Measurements from ENCODE around the gene MYLK.
A peak's percentile ranks its signal among the peaks of the same experiment; 100 is the strongest.
"Not testable (repeated sequence)": the region's sequence is repeated elsewhere in the genome, so short reads cannot be mapped to it uniquely, and the experiment has no call there.

Gene MYLK

DNA sequence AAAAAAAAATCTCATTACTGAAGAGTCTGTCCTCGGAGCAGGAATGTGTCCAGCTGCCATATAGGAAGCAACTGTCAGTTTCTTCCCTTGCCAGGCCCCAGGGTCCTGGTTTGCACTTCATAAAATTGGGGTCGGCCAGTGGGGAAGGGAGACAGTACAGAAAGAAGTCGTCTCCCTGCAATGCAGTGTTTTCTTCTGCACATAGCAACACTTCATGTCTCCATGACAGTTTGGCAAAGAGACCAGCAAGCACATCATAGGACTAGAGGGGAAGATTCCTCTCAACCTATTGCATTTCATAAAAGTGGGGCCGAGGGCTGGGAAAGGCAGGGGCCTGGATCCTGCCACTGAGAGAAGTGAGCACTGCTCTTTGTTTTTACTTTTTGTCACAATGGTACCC is 161.1 kb downstream of the MYLK start:
- DNase-seq (ENCODE audit: low read depth): no peak

DNA sequence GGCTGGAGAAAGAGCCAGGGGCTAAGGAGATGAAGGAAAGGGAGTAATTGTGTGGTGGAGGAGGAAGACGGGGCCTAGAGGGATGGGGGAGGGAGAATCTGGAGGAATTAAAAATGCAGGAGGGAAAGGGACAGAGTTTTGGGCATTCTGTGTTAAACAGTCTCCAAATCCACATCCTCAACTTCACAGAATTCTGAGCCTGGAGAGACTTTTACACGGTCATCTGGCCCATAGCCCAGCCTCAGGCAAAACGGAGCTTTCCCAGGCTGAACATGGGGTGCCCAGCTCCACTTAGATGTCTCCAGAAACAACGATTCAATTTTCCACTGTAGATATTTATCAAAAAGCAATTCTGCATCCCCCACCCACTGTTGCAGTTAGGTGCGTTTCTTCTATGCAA is 161.7 kb downstream of the MYLK start:
- DNase-seq (ENCODE audit: low read depth): no peak

DNA sequence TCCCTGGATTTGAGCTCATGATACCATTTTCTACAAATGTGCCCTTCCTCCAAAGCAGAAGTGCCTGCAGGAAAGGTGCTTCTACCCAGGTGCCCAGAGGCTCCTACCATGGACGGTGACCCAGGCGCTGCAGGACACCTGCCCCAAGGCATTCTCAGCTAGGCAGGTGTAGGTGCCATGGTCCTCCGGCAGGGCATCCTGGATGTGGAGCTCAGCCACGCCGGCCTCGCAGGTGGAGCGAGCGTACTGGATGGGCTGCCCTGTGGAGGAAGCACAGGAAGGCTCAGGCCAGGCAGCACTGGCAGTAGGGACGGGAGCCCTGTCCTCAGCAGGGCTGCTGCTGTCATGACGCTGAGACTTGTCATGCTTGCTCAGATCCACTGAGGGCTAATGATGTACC is 162.1 kb downstream of the MYLK start:
- DNase-seq (ENCODE audit: low read depth): no peak

DNA sequence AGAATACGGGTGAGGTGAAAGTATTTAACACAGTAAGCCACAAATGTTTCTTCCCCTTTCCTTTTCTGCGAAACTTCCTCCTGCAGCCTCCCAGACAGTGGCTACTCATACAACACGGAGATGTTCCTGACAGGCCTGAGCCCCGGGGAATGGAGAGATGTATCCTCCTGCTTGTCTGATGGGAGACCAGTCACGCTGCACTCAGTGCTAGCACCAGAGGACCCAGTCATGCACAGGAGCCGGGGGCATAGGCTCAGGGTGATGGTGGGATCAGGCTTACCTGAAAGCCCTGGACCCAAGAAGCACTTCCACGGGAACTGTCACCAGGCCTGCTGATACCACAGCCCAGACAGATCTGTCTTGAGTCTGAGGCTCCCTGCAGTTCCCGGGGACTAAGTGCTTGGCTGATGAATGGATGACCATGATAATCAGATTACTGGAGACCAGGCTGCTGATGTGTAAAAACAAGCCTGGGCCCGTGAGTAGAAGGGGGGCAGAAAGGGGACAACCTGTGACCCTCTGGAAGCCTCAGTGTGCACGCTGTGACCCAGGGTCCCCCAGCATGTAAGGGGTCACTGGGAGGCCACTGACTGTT is 162.9 kb downstream of the MYLK start:
- DNase-seq (ENCODE audit: low read depth): not testable (repeated sequence)

DNA sequence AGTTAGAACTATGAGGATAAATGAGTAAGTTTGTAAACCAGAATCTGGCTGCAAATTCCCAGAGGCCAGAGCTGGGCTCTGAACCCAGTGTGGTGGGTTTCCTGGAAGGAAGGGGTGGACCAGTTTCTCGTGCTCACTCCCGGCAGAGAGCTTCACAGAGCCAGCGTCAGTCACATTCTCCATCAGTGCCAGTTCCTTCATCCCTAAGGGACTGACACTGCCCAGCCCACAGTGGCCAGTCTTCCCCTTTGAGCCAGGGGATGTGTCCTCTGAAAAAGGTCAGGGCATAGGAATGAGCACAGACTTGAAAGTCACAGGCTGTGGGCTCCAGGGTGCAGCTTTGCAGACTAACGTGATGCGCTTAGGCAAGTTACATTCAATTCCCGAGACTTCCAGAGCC is 163.5 kb downstream of the MYLK start:
- DNase-seq (ENCODE audit: low read depth): no peak

DNA sequence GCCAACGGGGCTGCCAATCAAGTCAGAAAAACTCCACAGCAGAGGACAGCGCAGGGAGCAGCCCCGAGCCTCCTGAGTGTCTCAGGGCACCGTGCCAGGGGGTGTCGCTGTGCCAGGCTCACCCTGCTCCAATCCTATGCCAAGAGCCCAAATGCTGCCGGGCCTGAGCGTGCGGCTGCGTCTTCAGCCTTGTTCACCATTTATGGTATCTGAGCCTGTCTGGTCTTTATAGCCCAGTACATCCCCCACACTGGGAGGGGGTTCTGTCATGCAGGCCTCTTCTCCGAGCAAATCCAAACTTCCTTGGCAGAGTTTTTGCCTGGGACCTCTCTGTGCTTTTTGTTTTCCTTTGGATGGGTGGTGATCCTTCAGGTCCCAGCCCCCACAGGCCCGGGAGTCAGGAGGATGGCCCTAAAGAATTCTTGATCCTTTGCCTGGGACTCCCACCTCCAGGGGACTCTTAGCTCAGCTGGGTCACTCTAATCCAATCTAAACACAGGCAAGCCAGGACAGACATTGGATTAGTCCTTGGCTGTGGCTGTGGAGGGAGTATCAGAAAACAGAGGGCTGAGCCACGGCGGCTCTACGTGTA is 164.2 kb downstream of the MYLK start:
- DNase-seq (ENCODE audit: low read depth): no peak

DNA sequence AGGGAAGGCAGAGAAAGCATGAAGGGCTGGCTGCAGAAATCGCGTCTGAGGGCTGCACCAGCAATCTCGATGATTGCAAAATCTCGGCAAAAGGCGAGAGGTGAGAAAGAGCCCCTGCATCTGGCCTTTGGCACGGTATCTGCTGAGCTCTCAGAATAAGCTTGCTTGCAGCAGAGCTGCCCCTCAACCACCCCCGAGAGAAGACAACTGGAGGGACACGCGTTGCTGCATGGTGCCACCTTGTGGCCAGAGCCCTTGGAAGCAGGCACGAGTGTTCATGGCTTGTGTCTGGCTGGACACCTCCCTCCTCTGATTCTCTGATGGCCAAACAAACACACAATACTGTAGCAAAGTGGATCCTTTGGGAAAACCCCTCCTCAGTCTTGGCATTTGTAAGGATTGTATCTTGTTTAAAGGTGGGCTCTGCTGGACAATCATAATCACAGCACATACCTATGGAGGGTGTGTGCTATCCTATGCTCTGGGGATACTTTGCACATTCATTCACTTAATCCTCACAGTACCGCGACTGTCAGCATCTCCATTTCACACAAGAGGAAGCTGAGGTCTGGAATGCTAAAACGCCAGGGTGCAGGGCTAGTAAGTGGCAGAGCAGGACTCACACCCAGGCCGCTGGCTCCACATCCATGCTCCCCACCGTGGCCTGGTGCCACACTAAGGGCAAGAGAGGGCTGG is 164.9 kb downstream of the MYLK start:
- DNase-seq (ENCODE audit: low read depth): peak; percentile 17

DNA sequence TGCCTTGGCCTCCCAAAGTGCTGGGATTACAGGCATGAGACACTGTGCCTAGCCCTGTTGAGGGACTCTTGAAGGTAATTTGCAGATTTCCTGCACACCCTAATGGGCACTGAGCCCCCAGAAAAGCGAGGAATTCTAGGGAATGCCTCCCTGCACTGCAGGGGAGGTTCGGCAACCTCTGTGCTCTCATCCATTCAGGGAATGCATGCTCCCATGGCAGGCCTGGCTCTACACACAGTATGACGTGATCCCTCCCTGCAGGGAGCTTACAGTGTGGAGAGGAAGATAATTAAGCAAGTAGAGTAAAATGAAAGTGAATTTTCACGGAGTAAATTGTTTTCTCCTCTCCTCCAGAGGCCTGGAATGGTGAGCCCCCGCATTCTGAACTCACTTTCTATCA is 166.0 kb downstream of the MYLK start:
- no peak for DNase-seq (ENCODE audit: low read depth)

DNA sequence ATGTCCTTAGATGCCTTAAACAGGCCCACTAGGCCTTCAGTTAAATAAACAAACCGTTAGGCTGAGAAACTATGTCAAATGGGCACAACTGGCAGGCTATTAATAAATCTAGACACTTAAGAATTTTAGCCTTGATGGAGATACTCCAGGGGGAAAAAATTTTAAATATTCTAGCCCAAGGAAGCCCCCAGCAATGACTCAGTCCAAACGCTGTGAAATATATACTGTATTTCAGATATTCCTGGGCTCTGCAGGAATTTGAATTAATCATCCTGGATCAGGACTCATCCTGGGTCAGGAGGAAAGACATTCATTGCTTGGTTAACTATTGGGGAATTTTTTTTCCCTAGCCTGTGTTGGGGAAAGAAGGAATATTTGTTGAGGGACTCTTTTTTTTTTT is 166.7 kb downstream of the MYLK start:
- DNase-seq (ENCODE audit: low read depth): not testable (repeated sequence)

DNA sequence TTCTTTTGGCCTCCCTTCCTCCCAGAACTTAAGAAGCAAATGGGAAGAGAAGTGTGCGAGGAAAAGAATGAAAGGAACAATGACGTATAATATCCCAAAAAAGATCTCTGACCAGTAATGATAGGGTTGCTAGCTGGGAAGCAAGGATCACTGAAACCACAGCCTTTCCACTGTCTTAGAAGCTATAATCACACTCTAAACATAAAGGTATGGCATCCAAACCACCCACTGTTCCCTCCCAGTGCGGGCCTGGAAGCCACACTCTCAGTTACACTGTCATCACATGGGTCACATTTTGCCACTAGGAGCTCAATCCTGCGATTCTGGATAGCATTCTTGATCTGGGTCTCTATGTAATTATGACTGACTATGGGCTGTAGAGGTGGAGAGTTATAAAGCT is 167.7 kb downstream of the MYLK start:
- DNase-seq (ENCODE audit: low read depth): no peak

DNA sequence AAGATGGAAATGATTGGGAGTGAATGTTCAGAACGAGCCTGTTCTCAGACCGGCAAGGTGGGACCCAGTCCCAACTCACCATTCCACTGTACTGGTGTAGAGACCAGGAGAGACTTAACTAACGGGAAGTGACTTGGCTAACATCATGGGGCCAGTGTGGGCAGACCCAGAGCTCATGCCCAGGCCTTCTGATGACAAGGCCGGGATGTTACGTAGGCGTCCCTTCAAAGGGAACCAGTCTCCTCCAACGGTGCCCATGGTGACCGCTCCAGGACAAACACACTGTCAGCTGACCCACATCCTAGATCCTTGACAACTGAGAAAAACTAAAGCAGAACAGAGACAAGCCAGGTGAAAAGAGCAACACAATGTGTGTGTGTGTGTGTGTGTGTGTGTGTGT is 170.9 kb downstream of the MYLK start:
- no peak for DNase-seq (ENCODE audit: low read depth)

DNA sequence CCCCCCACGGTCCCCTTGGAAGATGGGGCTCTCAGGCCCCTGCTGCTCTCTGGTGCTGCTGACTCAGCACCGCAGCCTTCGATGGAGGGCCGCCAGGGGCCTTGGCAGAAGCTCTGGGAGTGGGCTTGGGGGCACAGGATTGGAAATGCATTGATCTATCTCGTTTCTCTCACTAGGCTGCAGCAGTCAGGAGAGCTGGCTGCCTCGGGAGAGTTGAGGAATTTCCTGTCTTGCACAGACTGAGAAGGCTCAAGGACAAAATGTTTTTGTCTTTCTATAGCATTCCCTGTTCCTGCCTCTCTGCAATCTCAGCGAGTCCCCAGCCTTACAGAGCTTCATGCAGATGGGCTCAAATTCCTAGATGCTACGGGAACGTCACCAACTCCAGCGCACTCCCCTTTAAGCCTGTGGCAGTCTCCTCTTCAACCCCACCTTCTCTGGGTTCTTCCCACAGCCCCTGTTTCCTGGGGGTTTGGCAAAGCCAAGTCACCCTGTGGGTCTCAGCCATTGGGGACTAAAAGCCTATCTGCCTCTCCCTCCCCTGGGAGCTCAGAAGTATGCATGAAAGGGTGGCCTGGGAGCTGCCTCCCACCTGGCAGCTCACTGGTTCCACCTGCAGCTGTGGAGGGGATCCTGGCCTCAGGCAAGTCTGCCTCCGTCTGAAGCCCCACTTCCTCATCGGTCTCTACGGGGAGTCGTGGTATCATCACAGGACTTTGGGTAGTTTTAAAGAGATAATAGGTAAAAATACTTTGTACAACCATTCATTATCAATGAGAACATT is 171.9 kb downstream of the MYLK start:
- no peak for DNase-seq (ENCODE audit: low read depth)

DNA sequence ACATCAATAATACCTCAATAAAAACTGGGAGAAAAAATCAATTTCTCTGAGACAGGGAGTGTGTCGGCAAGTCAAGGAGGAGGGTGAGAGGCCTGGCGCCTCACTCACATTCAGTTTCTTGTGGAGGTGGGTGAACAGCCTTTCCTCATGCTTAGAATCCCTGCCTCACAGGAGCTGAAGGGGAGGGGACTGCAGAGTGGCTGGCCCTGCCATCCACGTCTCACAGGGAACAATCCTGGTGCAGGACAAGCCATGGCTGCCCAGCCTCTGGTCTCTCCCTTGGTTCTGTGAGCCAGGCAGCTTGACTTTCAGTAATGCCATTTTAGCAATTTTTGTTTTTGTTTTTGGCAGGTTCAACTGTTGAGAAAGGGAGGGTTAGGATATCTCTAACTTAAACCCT is 172.8 kb downstream of the MYLK start:
- DNase-seq (ENCODE audit: low read depth): no peak

DNA sequence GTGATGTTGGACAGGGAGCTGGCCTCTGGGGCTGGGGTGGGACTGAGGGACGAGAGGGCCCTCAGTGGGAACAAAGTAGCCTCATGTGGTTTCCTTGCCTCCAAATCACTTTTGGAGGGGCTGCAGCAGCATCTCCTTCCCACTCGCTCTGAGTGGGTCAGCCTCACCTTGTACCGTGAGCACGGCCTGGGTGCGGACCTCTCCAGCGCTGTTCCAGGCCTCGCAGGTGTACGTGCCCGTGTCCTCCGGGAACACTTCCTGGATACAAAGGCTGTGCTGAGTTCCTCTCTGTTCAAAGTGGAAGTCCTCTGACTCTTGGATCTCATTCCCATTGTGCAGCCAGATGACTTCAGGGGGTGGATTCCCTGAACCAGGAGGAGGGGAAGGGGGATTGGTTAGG is 175.6 kb downstream of the MYLK start:
- DNase-seq (ENCODE audit: low read depth): no peak

DNA sequence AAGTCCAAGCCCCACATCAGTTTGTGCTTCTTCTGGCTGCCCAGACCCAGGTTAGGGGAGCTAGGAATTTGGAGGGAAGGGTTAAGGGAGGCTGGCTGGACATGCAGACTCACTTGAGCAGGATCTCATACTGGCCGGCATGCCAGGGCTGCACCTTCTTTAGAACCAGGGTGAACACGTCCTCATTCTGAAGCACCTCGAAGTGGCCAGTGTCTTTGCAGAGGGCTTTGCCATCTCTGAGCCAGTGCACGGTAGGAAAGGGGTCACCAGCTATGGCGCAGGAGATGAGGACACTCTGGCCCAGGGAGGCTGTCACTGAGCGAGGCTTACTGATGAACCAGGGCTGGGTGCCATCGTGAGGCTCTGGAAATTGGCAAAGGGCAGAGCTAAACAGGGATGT is 176.5 kb downstream of the MYLK start:
- DNase-seq (ENCODE audit: low read depth): not testable (repeated sequence)

DNA sequence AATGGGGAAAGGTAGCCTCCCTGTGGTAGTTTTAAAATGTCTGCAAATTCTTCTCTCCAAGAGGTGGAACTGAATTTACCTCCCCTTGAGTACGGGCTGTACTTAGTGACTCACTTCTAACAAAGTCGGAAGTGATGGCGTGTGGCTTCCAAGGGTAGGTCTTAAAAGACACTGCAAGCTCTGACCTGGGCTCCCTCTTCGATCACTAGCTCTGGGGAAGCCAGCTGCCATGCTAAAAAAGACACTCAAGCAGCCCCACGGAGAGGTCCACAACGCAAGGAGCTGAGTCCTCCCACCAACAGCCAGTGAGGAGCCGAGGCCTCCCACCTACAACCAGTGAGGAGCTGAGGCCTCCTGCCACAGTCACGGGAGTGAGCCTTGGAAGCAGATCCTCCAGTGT is 177.3 kb downstream of the MYLK start:
- DNase-seq (ENCODE audit: low read depth): no peak

DNA sequence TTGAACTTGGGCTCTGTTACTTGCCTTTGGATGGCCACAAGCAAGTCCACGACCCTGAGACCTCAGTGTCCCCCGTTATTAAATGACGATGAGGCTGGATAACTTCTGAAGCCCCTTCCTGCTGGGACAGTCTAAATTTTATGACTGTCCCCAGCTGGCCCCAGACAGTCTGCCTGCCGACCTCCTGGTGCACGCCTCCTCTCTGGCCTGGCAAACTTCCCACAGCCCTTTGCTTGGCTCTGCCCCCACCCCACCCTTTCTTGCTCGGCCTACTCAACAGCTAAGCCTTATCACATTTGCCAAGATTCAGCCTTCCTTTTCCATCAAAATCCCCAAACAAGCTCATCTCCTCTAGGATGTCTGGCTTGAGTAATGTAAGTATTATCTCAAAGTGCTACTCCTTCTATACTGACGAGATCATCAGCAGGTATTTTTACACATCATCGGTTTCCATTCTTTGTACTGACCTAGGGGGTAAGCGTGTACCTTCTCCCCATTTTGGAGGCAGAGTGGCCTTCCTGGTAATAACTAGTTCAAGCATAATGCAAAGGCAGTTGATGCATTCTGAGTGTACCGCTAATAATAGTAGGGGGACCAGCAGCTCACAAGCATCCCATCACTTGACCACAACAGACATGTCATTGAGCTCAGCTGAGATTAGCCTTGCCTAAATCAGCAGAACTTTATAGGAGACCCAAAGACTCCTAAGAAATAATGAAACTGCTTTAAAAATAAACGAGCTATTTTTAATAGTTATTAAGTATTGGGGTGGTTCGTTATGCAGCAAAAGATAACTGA is 178.4 kb downstream of the MYLK start:
- DNase-seq (ENCODE audit: low read depth): no peak

DNA sequence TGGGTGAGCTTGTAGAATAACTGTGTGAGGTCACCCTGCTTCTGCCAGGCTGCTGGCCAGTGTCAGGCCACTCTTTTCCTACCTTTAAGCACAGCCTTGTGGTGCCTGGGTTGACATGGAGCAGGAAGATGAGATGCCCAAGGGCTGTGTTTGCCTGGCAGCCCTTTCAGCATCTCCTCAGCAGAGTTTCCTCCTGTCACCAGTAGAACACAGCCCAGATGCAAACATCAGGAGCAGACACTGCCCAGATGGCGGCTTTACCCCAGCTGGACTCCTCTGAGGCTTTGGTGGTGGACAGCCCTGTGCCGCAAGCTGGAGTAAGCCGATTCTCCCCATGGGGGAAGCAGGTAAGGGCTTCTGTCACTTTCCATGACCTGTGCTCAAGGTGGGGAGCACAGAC is 180.5 kb downstream of the MYLK start:
- DNase-seq (ENCODE audit: low read depth): not testable (repeated sequence)

DNA sequence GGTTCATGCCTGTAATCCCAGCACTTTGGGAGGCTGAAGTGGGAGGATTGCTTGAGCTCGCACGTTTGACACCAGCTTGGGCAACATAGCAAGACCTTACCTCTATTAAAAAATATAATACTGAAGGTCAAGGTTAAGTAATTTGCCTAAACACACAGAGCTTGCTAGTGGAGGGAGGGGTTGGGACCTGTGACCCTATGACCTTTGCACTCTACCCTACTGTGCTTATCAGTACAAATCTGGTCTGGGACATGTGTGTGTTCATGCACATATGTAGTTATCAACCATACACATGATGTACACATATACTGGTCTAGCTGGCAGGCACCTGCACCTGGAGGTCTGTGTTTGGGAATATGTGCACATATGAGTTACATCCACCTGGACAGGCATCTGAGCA is 181.4 kb downstream of the MYLK start:
- no peak for DNase-seq (ENCODE audit: low read depth)

DNA sequence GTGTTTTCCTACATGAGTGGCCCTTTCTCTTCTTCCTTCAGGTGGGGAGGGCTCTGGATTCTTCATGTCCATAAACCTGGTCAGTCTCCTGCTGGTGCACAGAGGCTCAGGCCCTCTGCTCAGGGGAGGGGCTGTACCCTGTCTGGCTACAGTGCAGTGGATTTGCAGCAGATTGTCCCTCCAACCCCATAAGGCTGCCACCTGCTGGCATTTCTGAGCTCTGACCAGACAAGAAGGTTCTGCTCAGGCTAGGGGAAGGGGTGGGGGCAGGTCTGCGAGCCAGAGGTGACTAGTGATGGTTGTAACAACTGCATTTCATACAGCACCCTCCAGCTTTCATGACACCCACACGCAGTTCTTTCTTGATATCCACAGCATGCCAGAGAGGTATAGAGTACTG is 182.1 kb downstream of the MYLK start:
- DNase-seq (ENCODE audit: low read depth): not testable (repeated sequence)

DNA sequence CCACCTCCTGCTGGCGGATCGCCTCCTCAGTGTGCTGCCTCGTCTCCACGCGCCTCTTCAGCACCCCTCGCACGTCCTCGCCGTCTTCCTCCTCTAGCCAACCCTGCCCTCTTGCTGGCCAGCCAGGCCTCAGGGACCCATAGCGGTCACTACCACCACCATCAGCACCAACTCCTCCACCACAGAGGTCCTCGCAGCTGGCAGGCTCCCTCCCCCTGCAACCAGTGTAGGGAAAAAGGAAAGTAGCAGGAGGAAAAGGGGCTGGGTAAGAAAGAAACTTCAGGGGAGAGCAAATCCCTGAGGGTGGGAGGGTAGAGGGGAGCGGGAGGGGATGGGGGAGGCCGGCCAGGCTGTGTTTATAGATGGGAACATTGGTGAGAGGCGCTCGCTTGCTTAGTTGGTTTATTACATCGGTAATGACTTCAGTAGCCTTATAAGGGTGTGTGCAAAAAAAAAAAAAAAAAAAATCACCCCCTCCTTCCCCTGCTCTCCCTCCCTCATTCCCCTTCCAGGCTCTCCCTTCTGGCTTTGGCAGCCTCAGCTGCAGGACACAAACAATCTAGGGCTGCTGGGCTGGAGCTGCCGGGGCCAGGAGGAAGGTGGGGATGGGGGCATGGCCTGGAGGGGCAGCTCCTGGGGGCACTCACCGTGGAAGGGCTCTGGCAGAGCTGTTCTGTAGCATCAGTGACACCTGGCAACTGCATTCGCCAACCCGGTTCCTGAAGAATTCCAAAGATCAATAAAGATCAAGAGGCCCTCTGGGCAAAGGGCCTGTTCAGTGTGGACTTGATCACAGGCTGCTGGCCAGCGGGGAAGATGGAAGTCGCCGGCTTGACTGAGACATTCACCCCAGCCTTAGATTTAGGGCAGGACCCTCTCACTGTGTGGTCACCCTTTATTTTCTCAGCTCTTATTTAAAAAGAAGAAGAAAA is 183.1 kb downstream of the MYLK start:
- no peak for DNase-seq (ENCODE audit: low read depth)

All from activated T-cell treated with anti-CD3 and anti-CD28 coated beads for 1 hour (primary cell).